SK-N-DZ (cell line): ENCODE data around the gene CILP.
"Not testable (repeated sequence)": the region's sequence is repeated elsewhere in the genome, so short reads cannot be mapped to it uniquely, and the experiment has no call there.

Experiments
- DNase-seq: peaks from one replicate; pipeline ENCODE4 v3.0.0-alpha.2; 2015; ENCODE audit warnings: low spot score

CILP gene

DNA sequence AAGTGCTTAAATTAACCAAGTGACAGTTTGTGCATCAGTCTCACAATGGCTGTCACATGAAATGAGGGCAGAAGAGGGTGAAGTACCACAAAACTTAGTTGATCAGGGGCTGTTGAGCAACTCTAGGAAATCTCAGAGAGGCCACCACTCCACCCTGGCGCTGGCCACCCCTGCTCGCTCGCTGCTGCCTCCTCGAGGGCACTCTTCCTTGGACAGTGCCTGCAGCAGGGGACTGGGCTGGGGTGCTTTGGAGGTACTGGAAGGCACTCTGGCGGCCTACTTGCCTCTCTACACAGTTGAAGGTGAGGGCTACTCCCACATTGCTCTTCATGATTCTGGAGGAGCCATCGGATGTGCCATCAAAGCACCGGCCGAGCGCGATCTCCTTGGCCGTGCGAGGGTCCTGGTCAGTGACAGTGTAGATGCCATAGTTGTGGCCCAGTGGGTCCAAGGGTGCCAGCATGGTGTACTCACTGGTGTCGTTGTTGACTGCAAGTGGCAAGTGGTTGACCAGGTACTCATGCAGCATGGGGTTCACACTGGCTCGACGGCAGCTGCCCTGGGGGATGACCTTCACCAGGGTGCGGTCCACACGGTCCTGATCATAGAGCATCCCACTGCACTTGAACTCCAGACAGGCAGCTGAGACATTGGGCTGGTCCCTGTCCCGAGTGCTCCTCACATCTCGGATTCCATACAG lies 14.5 kb downstream of the CILP start:
- no peak for DNase-seq

DNA sequence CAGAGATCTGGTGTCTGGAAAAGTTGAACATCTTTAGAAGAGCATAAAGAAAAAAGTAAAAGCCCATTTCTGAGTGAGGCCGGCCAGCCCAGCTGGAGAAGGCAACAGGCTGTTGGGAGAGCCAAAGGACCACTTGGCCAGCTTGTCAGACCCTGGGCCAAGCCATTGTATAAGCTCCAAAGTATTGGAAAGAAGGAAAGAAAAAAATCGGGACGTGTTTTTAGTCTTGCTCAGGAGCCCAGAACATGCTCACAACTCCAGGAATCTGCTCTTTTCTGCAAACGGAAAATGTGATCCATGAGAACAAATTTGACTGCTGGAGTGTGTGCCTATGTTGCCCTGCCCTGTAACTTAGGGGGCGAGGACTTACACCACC lies 15.7 kb downstream of the CILP start:
- no peak for DNase-seq

GRCh38 chr15:65194826-65195547 lies 16.3 kb downstream of the CILP start:
- peak; percentile 52 for DNase-seq

DNA sequence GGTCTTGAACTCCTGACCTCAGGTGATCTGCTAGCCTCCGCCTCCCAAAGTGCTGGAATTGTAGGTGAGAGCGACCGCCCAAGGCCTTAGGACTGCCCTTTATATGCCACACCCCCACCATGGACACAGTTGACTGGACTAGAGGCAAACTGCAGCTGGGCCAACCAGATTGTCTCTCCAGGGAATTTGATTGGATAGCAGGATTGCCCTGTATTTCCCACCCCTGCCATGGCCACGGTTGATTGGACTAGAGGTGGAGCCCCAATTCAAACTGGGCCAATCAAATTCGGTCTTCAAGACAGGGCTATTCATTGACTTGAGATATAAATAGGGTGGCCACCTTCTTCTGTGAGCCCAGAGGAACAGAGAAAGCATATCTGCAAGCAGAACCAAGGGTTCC lies 19.3 kb downstream of the CILP start:
- DNase-seq, result peak; percentile 45

- DNase-seq, result peak; percentile 73
Observed at GRCh38 chr15:65189102-65189740, 22.1 kb downstream of the CILP start.

DNA sequence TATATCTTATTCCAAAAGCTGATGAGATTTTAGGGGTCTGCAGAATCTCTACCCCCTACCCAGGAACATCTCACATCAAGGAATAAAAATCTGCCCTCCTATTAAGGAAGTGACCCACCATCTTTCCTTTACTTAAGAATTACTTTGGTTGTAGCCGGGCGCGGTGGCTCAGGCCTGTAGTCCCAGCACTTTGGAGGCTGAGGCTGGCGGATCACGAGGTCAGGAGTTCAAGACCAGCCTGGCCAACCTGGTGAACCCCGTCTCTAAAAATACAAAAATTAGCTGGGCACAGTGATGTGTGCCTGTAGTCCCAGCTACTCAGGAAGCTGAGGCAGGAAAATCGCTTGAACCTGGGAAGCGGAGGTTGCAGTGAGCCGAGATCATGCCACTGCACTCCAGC lies 22.8 kb downstream of the CILP start:
- DNase-seq, result not testable (repeated sequence)

DNA sequence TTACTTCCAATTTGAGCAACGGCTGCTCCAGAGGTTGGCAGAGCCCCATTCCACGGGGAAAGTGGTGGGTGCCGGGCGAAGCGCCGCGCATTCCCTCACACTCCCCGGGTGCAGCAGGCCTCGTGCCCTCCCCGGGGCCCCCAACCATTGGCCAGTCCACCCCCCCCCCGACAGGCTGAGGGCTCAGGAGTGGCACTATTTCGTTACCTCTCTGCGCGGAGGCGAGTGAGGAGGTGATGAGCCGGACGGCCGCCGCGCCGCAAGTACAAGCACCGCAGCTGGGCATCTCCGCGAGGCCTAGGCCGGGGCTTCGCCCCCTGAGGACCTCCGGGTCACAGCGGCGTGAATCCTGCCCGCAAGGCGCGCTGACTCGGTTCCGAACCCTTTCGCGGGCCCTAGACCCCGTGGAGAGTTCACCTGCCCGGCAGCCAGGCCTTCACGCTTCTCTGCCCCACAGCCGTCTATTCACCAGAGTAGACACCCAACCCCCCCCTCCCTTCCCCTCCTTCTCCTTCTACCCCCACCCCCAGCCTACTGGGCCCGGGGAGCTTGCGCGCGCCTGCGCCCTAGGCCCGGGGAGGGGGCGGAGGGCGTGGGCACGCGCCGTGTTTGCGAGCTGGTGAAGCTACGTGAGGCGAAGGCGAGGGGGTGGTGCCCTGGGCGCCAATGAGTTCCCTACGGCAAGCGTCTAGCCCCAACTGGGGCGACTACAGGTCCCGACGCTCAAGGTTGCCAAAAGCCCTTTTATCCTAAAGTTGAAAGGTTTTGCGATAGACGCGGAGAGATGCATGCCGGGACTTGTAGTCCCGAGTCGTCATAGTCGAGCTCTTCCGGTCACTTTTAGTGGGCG lies 26.2 kb downstream of the CILP start, which contains the start of gene CLPX:
Gene CLPX (minus strand): TSS at position 475 of the 850 bp plus-strand sequence. CDS start 189 bp downstream, at position 286.
- DNase-seq, result peak; percentile 91

- peak; percentile 52 for DNase-seq
Observed at GRCh38 chr15:65184305-65184867, 26.9 kb downstream of the CILP start.

DNA sequence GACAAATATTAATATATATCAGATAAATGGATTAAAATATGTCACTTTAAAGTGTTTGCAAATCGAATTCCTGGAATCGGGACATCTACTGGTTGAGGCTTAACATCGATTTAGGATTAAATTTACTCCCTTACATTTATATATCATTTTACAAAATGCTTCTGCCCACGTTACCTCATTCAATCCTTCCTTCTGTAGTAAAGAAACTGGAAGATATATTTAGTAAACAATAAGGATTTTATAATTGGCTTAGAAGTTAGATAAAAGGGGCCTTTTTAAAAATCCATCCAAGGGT lies 27.5 kb downstream of the CILP start:
- no peak for DNase-seq

DNA sequence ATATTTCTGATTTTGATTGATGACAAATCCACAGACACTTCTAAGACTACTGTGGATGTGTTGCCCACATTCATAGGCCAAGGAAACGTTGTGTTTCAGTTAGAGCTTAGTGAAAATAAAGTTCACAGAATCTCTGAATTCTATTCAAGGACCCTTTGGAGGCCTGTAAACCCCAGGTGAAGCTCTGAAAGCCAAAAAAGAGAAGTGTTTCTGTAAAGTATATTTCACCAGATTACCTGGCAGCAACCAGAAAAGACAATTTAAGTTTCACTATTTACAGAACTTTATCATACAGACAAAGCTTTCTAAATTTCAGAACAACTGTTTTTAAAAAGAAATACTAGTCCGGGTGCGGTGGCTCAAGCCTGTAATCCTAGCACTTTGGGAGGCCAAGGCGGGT lies 28.7 kb downstream of the CILP start:
- DNase-seq, result no peak

DNA sequence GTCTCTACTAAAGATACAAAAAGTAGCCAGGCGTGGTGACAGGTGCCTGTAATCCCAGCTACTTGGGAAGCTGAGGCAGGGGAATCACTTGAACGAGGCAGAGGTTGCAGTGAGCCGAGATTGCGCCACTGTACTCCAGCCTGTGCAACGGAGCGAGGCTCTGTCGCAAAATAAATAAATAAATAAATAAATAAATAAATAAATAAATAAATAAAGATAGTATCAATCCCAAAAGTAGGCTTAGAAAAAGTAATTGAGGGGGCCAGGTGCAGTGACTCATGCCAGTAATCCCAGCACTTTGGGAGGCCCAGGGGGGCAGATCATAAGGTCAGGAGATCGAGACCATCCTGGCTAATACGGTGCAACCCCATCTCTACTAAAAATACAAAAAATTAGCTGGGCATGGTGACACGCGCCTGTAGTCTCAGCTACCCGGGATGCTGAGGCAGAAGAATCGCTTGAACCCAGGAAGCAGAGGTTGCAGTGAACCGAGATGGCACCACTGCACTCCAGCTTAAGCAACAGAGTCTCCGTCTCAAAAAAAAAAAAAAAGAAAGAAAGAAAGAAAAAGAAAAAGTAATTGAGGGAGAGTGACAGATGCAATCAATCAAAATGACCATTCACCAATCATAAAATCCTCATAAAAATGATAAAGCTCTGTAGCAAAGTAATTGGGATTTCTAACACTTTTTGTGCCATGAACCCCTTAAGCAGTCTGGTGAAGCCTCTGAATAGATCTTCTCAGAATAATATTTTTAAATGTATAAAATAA lies 29.5 kb downstream of the CILP start:
- DNase-seq, result not testable (repeated sequence)

DNA sequence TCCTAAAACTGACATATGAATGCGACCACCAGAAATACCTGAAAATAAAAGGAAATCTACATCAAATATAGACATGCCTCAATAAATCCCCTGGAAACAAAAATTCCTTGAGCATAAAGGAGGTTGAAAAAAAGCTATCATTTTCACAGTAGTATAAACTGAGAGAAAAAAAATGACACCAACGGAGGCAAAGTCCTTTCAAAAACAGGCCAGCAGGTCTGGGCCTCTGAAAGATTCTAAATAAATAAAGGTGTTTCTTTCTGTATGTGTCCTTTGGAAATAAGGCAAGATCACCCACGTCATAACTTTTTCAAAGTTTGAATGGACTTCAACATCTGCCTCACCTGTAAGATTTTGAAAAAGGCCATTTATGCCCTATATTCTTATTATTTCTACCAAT lies 31.1 kb downstream of the CILP start:
- DNase-seq, result no peak

GRCh38 chr15:65177901-65178300 lies 33.4 kb downstream of the CILP start:
- no peak for DNase-seq

DNA sequence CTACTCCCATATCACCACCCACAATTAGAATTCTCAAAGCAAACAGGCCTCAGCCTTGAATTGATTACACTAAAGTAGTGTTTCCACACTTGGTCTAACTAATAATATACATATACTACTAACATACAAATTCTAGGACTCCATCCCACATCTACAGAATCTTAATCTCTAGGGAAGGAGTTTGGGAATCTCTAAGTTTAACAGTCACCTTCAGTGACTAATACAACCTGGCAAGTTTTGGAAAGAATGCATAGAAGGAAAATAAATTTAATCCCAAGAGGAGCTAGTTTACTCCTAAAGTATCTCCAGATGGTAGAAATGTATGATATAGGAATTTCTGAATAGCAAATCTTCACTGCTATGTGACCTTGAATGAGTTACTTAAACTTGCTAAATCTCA lies 35.2 kb downstream of the CILP start:
- DNase-seq, result no peak

GRCh38 chr15:65175511-65175910 lies 35.8 kb downstream of the CILP start:
- no peak for DNase-seq

- no peak for DNase-seq
Observed at GRCh38 chr15:65174509-65174908, 36.8 kb downstream of the CILP start.

DNA sequence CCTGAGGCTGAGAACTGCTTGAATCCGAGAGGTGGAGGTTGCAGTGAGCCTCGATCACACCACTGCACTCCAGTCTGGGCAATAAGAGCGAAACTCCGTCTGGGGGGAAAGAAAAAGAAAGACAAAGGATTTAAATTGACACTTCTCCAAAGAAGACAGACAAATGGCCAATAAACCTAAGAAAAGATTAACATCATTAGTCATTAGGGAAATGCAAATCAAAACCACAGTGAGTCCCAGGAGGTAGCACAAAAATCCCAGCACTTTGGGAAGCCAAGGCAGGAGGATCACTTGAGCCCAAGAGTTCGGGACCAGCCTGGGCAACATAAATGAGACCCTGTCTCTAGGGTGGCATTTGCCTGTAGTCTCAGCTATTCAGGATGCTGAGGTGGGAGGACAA lies 38.7 kb downstream of the CILP start:
- no peak for DNase-seq

GRCh38 chr15:65171428-65171827 lies 39.8 kb downstream of the CILP start:
- DNase-seq, result no peak

GRCh38 chr15:65165875-65166274 lies 45.4 kb downstream of the CILP start:
- DNase-seq, result no peak

- DNase-seq, result no peak
Observed at GRCh38 chr15:65164139-65164538, 47.1 kb downstream of the CILP start.

DNA sequence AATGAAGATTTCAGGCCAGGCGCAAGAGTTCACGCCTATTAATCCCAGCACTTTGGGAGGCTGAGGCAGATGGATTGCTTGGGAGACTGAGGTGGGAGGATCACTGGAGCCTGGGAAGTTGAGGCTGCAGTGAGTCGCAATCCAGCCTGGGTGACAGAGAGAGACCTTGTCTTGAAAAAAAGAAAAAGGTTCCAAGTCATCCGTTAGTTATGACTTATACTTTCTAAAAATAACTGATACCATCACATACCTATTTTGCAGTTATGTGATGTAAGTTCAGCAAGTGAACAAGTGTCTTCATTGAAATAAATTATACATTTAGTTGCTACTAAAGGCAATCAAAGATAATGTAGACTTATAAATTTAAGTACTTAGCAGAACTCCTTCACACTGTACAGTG lies 48.2 kb downstream of the CILP start:
- DNase-seq, result no peak
